CD4-positive, alpha-beta T cell treated with Interleukin-21 for 1 hour (primary cell): ENCODE data around the gene CD160.
"Not testable (repeated sequence)": the region's sequence is repeated elsewhere in the genome, so short reads cannot be mapped to it uniquely, and the experiment has no call there.

Experiments
- DNase-seq: peaks from one replicate; pipeline ENCODE4 v3.0.0-alpha.2; 2020

Gene CD160

GRCh38 chr1:145719230-145720079 lies at the start of gene CD160:
Gene CD160, plus strand, starts transcription at chr1:145719499. Its CDS starts 8,829 bp downstream, at chr1:145728328.
- peak; percentile 24 for DNase-seq

- not testable (repeated sequence) for DNase-seq
Measured at GRCh38 chr1:145670995-145671745, 48.1 kb upstream of the CD160 start.

DNA sequence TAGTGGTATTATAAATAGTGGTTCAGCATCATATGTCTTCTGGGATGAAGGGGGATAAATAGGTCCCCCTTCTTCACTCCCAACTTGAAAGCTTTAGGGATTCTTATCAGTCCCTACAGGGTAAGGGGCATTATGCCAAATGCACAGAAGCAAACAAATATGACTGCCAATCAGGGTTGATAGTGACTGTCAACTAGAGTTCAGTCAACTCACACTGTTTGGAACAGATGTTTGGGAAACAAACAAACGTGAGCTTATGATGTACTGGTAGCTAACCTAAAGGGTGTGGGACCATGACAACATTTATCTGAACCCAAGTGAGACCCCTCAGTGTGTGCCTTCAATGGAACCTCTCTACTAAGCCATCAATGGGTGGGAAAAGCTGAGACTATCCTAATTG lies 46.1 kb upstream of the CD160 start:
- not testable (repeated sequence) for DNase-seq

GRCh38 chr1:145684858-145685257 lies 34.4 kb upstream of the CD160 start:
- not testable (repeated sequence) for DNase-seq

DNA sequence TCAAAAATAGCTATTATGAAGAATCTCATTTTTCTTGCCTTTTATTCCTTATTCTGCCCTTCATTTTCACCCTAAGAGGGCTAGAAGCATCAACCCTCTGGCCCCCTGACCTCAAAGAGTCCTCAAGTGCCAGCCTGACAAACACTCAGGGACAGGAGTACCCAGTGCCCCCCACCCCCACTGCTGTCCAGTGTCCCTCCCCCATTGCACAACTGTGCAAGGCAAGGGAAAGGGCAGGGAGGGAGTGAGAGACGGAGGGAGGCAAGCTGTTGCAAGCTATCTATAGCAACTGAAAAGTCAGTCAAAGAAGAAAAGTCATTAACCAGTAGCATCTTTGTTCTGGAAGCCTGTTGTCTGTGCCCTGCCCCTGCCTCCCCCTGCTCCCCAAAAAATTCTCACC lies 33.2 kb upstream of the CD160 start:
- DNase-seq, result not testable (repeated sequence)

GRCh38 chr1:145688328-145688727 lies 31.0 kb upstream of the CD160 start:
- DNase-seq, result no peak

GRCh38 chr1:145688924-145689323 lies 30.4 kb upstream of the CD160 start:
- DNase-seq, result no peak

- no peak for DNase-seq
Measured at GRCh38 chr1:145689922-145690321, 29.4 kb upstream of the CD160 start.

DNA sequence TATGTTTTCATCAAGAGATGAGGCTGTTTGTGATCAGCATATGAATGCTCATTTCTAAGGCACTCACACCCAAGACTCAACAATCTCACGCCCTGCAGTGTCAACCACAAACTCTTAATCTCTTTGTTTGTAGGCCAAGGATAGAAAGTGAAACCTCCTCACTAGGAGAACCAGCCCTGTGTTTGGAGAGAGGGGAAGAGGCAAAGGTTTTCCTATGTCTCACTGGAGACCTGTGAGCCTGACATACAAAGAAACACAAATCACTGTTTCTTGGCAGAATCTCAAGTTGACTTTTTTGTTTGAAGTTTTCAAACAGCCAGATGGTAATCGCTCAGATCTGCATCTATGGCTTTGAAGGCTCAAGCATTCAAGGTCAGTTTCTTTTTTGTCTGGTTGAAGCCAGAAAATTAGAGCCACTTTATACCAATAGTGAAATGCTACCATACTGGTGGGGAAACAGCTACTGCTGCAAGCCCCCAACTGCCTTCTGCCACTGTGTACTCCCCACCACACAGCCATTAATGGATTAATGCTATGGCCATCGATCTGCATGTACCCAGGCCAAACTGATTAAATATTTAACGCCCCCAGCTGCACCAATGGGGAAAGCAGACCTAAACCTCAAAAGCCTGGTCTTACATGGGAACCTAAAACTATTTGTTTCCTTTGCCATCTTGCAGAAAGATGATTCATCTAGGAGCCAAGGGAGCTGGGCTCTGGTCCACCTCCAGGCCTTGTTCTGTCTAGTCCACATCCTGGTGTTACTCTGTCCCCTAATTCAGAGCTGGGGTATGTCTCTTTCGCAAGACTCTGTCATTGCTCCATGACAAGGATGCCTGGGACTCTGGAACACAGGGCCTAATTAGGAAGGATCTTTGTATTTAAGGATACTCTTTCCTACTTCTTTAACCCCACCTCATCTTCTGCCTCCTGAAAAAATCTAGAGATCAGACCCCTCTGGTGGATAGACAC lies 28.4 kb upstream of the CD160 start:
- peak; percentile 67 for DNase-seq

DNA sequence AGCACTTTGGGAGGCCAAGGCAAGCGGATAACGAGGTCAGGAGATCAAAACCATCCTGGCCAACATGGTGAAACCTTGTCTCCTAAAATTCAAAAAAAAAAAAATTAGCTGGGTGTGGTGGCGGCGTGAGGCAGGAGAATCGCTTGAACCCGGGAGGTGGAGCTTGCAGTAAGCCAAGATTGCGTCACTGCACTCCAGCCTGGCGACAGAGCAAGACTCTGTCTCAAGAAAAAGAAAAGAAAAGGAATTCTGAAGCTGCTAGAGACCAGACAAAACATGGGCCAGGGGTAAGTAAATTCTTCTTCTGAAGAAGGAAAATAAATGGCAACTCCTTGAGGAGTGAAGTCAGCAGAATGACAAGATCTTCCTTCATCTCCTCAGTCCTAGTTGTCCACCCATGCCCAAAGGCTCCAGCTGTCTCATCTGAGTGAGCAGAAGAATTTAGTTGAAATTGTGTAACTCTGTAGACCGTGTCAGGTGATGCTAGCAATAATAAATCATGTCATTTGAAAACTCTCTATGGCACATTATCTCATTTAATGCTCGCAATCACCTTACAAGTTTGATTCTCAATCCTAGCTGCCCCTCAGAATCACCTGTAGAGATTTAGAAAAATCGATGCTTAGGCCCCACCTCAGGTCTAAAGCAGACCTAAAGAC lies 26.4 kb upstream of the CD160 start:
- DNase-seq, result no peak

DNA sequence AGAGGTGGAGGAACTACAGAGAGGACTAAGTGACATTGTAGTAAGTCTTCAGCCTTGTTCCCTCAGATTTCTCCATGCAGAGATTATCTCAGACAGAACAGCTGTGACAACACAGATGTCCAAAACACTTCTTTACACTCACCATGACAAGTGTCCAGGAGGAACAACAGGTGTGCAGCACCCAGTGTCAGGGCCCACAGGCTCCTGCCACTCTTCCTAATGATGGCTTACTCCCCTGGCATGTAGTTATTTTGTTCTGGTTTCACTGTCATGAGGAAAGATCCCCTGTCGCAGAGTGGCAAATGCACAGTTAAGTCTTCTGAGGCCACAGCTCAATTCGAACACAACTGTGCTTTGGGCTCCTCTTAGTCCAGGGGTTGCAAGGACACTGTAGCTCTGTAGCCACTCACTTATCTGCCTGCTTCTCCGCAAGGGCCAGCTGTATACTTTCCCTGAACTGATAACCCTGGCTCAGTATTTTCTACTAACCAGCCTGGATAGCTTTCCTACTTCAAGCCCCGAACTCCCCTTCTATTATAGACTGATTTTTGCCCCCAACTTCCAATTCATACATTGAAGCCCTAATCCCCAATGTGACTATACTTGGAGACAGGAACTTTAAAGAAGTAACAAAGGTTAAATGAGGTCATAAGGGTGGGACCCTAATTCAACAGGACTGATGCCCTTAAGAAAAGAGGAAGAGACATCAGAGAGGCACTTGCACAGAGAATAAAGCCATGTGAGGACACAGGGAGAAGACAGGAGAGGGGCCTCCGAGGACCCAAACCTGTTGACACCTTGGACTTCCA lies 23.3 kb upstream of the CD160 start:
- no peak for DNase-seq

DNA sequence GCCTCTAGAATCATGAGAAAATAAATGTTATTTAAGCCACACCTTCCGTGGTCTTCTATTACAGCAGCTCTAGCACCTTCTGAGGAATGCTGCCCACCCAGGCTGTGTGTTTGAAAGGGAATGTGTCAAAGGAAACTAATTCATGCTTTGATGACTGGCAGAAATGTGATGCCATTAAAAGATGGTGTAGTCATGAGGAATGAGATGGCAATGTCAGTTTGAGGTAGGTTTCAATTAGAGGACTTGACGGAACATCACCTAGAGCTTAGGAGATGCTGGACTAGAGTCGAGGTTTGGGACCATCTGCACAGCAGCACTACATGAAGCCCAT lies 22.7 kb upstream of the CD160 start:
- no peak for DNase-seq

GRCh38 chr1:145701306-145701862 lies 17.9 kb upstream of the CD160 start:
- no peak for DNase-seq

- no peak for DNase-seq
Measured at GRCh38 chr1:145702052-145702451, 17.2 kb upstream of the CD160 start.

DNA sequence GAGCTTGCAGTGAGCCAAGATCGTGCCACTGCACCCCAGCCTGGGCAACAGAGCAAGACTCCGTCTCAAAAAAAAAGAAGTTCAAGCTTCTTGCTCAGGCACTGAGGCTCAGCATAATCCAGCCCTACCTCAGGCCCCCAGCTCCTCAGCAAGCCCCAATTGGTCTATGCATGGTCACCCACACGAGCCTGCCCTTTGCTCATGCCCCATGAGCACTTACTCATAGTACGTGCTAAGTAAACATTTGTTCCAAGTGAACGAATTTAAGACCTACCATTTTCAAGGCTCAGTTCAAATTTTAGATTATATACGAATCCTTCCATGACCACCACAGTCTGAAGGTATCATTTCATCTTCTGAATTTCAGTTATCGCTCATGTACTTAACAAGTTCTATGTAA lies 16.5 kb upstream of the CD160 start:
- no peak for DNase-seq

DNA sequence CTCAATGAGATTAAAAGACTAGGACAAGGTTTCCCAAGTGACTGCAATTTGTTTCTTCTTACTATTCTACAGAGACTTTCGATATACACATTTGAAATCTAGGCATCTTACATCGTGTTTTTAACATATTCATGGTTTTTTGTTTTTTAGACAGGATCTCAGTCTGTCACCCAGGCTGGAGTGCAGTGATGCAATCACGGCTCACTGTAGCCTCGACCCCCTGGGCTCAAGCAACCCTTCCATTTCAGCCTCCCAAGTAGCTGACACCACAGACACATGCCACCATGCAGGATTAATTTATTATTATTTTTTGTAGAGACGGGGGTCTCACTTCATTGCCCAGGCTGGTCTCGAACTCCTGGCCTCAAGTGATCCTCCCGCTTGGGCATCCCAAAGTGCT lies 13.7 kb upstream of the CD160 start:
- DNase-seq, result no peak

- DNase-seq, result no peak
Measured at GRCh38 chr1:145706086-145706664, 13.1 kb upstream of the CD160 start.

DNA sequence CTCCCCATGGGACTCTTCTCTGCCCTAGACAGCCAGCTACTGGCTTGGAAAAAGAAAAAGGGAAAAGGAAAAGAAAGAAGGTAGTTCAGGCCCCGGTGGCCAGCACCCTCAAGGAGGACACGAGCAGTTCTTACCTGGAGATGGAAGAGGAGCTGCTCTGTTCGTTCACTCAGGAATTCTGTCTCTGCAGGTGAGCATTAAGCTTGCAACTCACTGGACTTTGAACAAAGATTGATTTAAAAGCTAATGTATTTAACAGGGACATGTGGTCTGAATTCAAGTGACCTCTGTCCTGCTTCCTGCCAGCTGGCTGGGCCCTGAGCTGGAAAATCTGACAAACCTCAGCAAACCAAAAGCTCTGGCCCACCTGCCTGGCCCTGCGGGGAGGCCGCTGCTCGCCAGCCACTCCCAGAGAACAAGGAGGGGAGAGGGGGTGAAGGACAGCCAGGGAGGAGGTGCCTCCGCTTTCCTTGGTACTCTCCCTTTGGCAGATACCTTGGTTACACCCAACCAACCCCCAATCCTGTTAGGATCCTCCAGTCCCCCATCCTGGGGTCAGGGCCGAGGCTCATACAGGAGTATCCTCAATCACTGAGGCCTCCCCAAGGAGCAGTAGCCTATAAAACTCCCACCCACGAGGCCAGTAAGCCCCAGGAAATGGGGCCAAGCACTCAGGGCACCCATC lies 12.0 kb upstream of the CD160 start, which contains the start of gene PDZK1:
Gene PDZK1, minus strand, starts transcription at position 186 of the 685 bp plus-strand sequence. CDS start 19,347 bp downstream, outside the sequence.
- no peak for DNase-seq

DNA sequence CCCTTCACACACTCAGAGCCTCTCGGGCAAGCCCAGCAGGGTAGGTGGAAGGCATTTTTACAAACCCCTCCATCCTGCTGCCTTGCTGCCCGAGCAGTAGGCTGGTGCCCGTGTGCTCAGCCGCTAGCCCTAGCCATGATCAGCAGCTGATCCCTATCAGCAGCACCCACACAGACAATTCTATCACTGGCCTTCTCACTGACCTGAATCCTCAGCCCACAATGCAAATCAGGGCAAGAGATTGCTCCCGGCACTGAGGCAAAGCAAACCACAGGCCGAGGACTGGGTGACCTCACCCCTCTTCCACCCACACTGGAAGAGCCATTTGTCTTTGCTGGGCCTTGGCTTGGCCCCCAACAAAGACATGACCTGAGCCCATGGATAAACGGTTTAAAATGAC lies 11.2 kb upstream of the CD160 start:
- no peak for DNase-seq
